ENCODE results near the gene TRABD. TPM values are rescaled to one million over a fixed set of nuclear protein-coding genes. Genes with fewer than 3 reads are reported as not detected.

Gene TRABD
- total and polyA plus RNA-seq, 11 donors = 14.3 to 32.9 (median 18.0) TPM

- peaks cover 0 to 32% (median 14%) of the 10 kb centered on the region in 9 donors for H3K36me3 ChIP-seq
- H3K27me3 ChIP-seq = no peaks in the 10 kb centered on the region
- DNase-seq = peak in 3 of 5 donors; percentile 59 to 69 (median 62)
- no peaks in the 10 kb centered on the region for H3K9me3 ChIP-seq
- H3K27ac ChIP-seq = peak overlapping the region; percentile 51 to 94 (median 77)
- H3K4me3 ChIP-seq = peak overlapping the region; percentile 10 to 61 (median 50)
- TF ChIP-seq CTCF (IDR thresholded peaks at IDR 0.05) (no peak), POLR2A (IDR thresholded peaks at IDR 0.05) (no peak)
- peaks cover 8 to 70% (median 42%) of the 10 kb centered on the region in 12 donors for H3K4me1 ChIP-seq
- ATAC-seq = peak in 2 of 4 donors; percentile 6 to 17
- 52 to 66% (median 61%) methylated on average over 17 to 18 of the region's 18 CpGs for WGBS, 4 donors
- intact Hi-C loops (cut with DNase I) = no loop called here
These were observed 5.4 kb downstream of the TRABD start for GRCh38 chr22:50190941-50191741.

- Histone ChIP-seq H3K36me3 (peaks cover 0 to 47% (median 16%) of the 10 kb centered on the region in 9 donors), H3K27me3 (no peaks in the 10 kb centered on the region), H3K4me1 (peaks cover 5 to 56% (median 31%) of the 10 kb centered on the region in 12 donors), H3K27ac (peak overlapping the region in 4 of 12 donors; percentile 11 to 94 (median 28)), H3K9me3 (no peaks in the 10 kb centered on the region), H3K4me3 (peak overlapping the region in 1 of 12 donors; percentile 61)
- TF ChIP-seq CTCF (IDR thresholded peaks at IDR 0.05) (no peak), POLR2A (IDR thresholded peaks at IDR 0.05) (no peak)
- intact Hi-C loops (cut with DNase I) = no loop called here
- ATAC-seq (no peak), DNase-seq (peak in 1 of 5 donors; percentile 34)
- WGBS, 4 donors = 77 to 88% (median 85%) methylated on average over 17 to 25 of the region's 25 CpGs
These were observed 6.9 kb downstream of the TRABD start for GRCh38 chr22:50192436-50193204.

GRCh38 chr22:50193621-50194020 is 7.9 kb downstream of the TRABD start:
- Histone ChIP-seq H3K36me3 (peaks cover 0 to 57% (median 19%) of the 10 kb centered on the region in 9 donors), H3K27ac (no peak overlapping the region), H3K27me3 (no peaks in the 10 kb centered on the region), H3K4me3 (no peak overlapping the region), H3K9me3 (no peaks in the 10 kb centered on the region), H3K4me1 (peaks cover 5 to 46% (median 30%) of the 10 kb centered on the region in 12 donors)
- TF ChIP-seq CTCF (IDR thresholded peaks at IDR 0.05) (no peak), POLR2A (IDR thresholded peaks at IDR 0.05) (no peak)
- intact Hi-C loops (cut with DNase I) = no loop called here
- DNase-seq (no peak), ATAC-seq (no peak)
- WGBS, 4 donors = 82 to 90% (median 84%) methylated on average over 3 to 8 of the region's 8 CpGs; no CpG with 5 or more reads in 1 of the 4 donors

Measured in heart left ventricle (tissue), 16 donors.